GM19035 (cell line): ENCODE results near the gene SH2D2A.

Experiments
- ATAC-seq: cut with Tn5 transposase; IDR thresholded peaks from one replicate; pipeline ENCODE4 v1.9.1; 2021; ENCODE audit not compliant: unreplicated experiment

The SH2D2A gene

DNA sequence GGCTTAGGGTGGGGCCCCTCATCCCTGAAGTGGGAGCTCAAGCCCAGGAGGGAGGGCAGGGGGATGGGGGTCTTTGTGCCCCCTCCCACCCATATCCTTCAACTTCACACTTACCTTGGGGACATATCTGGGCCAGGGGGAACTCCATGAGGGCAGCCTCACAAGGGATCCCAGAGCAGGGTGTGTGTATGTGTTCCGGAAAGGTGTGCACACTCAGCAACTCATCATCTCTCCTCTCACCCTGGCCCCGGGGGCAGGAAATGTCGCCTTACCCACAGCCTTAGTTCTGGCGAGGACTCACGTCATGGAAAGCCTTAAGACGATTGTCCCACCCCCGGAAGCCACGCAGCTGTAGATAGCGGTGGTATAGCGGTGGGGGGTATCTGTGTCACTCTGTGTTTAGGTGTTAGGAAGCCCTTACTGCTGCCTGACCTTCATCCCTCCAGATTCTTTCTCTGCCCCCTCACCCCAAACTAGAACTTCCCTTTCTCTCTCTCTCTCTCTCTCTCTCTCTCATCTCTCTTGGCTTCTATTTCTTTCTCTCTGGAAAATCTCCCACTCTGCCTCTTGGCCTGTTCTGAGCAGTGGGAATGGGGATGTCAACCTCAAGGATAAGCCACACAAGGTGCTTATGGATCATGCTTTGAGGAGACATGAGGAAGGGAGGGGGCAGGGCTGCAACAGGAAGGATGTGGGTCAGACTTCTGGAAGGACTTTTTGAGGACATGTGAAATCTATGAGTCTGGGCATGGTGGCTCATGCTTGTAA, at the start of gene SH2D2A:
SH2D2A (minus strand) TSS at position 288 of the 768 bp plus-strand sequence; CDS start at position 148, 140 bp downstream.
- no peak for ATAC-seq

- no peak for ATAC-seq
Measured at GRCh38 chr1:156865865-156866248, 49.2 kb upstream of the SH2D2A start.

GRCh38 chr1:156865258-156865657, 48.6 kb upstream of the SH2D2A start:
- no peak for ATAC-seq

DNA sequence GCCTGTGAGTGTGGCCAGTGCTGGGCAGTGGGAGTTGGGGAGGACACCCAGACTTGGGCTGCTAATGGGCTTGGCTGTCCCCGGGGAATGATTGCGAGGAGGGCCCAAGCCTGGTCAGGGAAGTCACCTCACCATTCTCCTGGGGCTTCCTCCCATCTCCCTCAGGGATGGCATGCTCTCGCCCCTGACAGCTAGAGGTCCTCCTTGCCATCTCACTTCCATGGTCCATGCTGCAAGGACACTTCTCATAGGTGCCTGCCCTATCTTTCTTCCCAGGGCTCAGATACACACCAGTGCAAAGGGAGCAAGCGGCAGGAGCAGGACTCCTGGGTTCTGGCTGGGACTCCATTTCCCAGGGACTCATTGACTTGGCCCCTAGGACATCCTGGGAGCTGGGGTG, 48.1 kb upstream of the SH2D2A start:
- no peak for ATAC-seq

DNA sequence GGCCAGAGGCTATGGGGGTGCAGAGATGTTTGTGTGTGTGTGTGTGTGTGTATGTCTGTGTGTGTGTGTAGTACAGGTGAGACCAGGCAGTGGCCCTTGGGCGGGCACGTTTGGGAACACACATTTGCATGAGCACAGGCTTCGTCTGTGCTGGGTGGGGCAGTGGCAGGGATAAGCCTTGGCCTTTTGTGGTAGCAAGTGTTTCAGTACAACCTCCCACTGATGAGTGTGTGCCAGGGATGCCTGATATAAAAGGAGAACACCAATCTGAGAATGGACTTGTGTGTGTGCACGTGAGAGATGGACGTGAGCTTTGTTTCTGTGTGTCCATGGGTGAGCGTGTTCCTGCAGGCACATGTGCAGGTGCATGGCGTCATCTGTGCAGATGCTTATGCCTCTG, 47.0 kb upstream of the SH2D2A start:
- ATAC-seq: no peak

- ATAC-seq: no peak
Measured at GRCh38 chr1:156862997-156863599, 46.5 kb upstream of the SH2D2A start.

- no peak for ATAC-seq
Measured at GRCh38 chr1:156862584-156862983, 45.9 kb upstream of the SH2D2A start.

DNA sequence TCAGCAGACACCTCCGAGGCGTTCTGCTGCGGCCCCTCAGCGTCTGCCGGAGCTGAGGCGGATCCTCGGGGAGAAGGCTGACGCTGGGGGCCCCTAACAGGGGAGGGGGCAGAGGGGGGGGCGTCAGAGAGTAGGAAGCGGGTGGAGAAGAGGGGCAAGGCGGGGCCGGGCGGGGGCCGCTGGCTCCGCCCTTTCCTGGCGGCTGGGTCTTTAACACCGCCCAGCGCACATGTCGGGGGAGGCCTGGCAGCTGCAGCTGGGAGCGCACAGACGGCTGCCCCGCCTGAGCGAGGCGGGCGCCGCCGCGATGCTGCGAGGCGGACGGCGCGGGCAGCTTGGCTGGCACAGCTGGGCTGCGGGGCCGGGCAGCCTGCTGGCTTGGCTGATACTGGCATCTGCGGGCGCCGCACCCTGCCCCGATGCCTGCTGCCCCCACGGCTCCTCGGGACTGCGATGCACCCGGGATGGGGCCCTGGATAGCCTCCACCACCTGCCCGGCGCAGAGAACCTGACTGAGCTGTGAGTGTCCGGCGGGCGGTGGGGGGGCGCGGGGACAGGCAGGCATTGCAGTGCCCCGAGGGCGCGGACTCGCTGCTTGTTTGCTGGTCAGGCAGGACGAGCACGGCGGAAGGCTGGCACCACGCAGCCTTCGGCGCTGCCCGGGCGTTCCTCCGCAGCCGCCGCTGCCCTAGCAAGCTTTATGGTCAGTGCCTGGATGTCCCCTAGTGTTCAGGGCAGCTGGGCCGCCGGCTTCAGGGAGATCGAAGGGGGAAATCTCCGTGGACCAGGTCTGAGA, 44.2 kb upstream of the SH2D2A start, which contains the start of gene NTRK1:
NTRK1 (plus strand) TSS at position 238 of the 796 bp plus-strand sequence; CDS start at position 308, 70 bp downstream.
- no peak for ATAC-seq

DNA sequence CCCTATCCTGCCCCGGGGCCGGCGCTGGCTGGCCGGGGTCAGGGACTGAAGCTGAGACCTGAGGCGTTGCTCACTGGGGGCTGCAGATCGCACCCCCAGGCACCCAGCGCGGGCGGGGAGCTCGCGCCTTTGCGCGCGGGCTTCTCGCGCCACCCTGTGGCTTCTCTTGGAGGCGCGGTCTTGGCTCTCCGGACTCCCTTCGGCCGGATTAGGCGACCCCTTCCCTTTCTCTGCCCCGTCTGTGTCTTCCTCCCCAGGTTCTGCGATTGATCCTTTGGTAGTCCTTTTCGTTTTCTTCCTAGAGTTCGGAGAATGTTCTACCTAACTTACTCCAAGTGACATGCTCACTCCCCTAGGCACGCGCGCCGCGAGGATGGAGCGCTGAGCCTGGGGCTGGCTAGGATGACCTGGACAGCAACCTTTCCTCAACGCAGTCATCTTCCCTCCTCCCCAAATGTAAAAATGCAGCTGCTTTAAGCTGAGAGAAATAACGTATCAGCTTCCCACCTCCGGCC, 43.5 kb upstream of the SH2D2A start:
- ATAC-seq: no peak

GRCh38 chr1:156859523-156860112, 43.0 kb upstream of the SH2D2A start:
- ATAC-seq: no peak

DNA sequence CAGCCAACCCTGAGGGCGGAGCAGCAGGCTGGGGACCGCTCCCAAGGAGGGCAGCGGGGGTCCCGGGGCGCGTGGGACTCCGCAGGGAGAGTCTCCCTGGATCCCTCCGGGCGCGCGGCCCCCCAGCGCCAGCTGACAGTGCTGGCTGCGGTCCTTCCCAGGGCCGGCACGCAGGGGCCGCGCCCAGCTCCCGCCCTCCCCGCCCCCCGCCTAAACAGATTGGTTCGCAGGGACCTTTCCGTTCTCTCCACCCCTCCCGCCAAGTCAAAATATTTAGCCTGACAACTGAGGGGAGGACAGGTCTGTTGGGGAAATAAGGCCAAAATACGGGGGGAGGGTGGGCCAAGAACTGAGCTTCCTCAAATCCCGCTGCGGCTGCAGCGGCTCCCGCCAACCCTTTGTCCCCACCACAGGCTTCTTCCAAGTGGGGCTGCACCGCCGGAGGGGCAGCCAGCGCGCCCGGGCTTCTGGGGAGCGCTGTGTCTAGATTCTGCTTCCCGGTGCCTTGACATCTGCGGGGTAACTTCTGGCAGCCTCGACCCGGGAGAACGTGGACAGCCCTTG, 42.4 kb upstream of the SH2D2A start, which contains the start of gene INSRR:
INSRR (minus strand) TSS at position 159 of the 564 bp plus-strand sequence. CDS start 496 bp downstream, outside the sequence.
- no peak for ATAC-seq

DNA sequence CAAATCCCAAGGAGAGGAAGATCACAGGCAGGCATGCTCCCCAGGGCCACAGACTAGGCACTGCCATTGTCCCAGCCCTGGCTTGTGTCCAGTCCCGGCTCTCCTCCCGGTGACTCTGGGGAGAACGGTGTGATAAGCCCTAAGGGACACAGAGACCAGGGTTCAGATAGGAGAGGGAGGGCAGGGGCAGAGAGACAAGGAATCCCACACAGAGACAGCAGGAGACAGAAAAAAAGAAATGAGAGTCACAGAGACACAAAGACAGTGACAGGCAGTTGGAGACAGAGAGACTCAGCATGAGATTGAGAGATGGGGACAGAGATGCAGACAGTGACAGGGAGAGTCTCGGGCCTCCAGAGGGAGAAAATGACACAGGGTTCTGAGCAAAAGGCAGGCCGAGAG, 41.9 kb upstream of the SH2D2A start:
- ATAC-seq: no peak

- no peak for ATAC-seq
Measured at GRCh38 chr1:156857532-156857931, 40.9 kb upstream of the SH2D2A start.

- ATAC-seq: no peak
Measured at GRCh38 chr1:156856282-156856785, 39.7 kb upstream of the SH2D2A start.

DNA sequence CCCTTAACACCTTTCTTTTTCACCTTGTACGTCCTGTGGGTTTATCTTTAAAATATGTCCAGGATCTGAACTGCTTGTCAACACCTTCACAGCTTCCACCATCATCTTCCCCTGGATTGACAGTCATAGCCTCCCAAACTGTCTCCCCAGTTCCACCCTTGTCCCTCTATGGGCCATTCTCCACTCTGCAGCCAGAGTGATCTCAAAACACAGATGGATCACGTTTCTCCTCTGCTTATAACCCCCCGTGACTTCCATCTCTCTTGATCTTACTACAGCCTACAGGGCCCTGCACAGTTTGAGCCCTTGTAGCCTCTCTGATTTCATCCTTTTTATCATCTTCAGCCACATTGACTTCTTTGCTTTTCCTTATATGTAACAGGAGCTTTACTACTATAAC, 38.0 kb upstream of the SH2D2A start:
- ATAC-seq: no peak

- ATAC-seq: no peak
Measured at GRCh38 chr1:156853761-156854160, 37.1 kb upstream of the SH2D2A start.

GRCh38 chr1:156852418-156852874, 35.8 kb upstream of the SH2D2A start:
- no peak for ATAC-seq

DNA sequence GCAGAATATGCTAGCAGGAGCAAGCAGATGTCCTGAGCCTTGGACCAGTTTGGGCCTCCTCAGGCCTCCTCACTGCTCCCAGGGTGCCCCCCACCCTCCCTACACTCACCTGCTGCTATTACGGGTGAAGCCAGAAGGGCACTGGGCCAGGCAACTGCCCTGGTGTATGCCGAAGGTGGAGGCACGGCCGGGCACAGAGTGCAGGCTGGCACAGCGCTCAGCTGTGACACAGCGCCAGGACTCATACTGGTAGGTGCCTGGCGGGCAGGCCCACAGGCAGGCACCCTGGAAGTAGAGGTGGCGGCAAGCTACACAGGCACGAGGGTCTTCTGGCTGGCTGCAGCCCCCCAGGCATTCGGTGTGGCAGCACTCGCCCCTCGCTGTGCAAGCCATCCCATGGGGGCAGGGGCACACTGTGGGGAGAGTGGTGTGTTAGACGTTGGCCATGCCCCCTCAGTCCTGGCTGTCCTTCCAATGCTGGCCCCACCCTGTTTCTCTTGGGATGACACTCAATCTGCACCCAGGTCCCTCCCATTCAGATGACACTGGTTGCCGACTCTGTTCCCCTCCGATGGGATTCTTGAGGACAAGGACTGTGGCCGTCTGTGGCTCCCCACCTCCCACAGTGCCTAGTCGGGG, 35.2 kb upstream of the SH2D2A start:
- ATAC-seq: no peak

DNA sequence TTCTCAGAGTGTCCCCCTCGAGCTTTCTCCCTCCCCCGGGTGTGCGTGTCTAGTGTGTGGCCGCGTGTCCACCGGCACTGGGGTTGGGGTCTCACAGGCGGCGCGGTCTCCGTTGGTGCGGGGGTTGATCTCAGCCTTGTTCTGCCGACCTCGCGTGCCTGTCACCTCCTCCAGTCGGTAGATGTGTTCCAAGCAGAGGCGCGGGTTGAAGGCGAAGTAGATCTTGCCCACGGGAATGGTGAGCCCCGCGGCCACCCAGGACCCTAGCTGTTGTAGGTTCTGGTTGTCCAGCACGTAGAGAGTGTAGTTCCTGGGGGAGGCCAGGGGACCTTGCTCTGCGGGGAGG, 32.5 kb upstream of the SH2D2A start:
- ATAC-seq: no peak
